22Rv1 (cell line): Measurements from ENCODE around the gene COL25A1.

Source experiments
- CTCF ChIP-seq: fragments of 450-650 bp; IDR thresholded peaks from 2 replicates; pipeline ENCODE4 v1.5.1; 2017; ENCODE audit warnings: mild to moderate bottlenecking
- ZFX ChIP-seq: fragments of 450-650 bp; IDR thresholded peaks from 2 replicates; pipeline ENCODE4 v1.6.1; 2017; ENCODE audit warnings: antibody characterized with exemption, borderline replicate concordance

DNA sequence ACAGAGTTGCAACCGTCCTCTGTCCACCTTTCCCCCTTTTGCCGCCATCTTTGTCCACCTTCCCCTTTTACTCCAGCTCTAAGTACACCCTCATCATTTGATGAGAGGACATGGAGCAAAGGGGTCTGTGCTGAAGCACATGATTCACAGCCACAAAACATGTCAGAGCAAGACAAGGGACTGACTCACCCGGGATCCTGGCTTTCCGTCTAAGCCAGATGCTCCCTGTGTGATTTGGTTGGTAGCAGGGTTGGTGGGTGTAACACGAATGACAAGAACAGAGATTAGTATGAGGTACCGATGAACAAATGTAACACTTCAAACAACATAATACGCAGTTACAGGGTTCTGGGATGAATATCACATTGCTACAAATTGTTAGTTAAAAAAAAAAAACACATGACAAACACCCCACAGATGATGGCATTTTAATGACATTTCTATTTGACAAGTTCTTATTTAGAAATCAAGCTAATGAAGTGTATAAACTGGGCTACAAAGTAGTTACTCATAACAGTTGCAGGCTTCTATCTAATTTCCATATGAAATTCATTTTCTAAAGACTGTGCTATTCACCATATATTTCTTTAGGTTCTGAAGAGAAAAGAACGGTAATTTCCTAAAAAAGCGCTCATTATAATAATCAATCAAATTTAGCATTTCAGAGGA lies 468.2 kb downstream of the COL25A1 start:
- no peak for TF ChIP-seq CTCF
- no peak for TF ChIP-seq ZFX
